SK-N-SH treated with all-trans-retinoic acid at 6 μM for 48 hours (cell line): ENCODE measurements around the gene CEND1.

Experiments used
- ATAC-seq: fragments of 200-7000 bp; cut with Tn5 transposase; 3 replicates; pipeline ENCODE4 v1.9.1; 2020; ENCODE audit warnings: mild to moderate bottlenecking, moderate library complexity
- ARNTL ChIP-seq: fragments of 450-650 bp; formaldehyde crosslinking; IDR thresholded peaks from 2 replicates; pipeline ENCODE4 v1.5.0; 2020; ENCODE audit warnings: low read depth, mild to moderate bottlenecking, moderate library complexity, borderline replicate concordance
- BACH2 ChIP-seq: fragments of 250-450 bp; sonication (Bioruptor Pico); IDR thresholded peaks from 2 replicates; pipeline ENCODE4 v1.9.0; 2021; ENCODE audit warnings: mild to moderate bottlenecking, borderline replicate concordance
- CSDC2 ChIP-seq: fragments of 250-450 bp; sonication (Bioruptor Pico); IDR thresholded peaks from 2 replicates; pipeline ENCODE4 v1.5.0; 2020; ENCODE audit warnings: mild to moderate bottlenecking, moderate library complexity
- GLIS3 ChIP-seq: fragments of 250-450 bp; sonication (Bioruptor Pico); IDR thresholded peaks from 2 replicates; pipeline ENCODE4 v1.5.0; 2020; ENCODE audit warnings: mild to moderate bottlenecking, moderate library complexity
- OSR1 ChIP-seq: fragments of 250-450 bp; sonication (Bioruptor Pico); IDR thresholded peaks from 2 replicates; pipeline ENCODE4 v1.8.0; 2022; ENCODE audit warnings: moderate library complexity, mild to moderate bottlenecking, inconsistent platforms
- PPARA ChIP-seq: fragments of 250-450 bp; sonication (Bioruptor Pico); IDR thresholded peaks from 2 replicates; pipeline ENCODE4 v1.5.0; 2020; ENCODE audit warnings: mild to moderate bottlenecking, borderline replicate concordance
- RARB ChIP-seq: fragments of 250-450 bp; sonication (Bioruptor Pico); IDR thresholded peaks from 2 replicates; pipeline ENCODE4 v1.8.0; 2021; ENCODE audit warnings: mild to moderate bottlenecking, moderate library complexity
- SNAI2 ChIP-seq: fragments of 250-450 bp; sonication (Bioruptor Pico); IDR thresholded peaks from 2 replicates; pipeline ENCODE4 v1.5.0; 2020; ENCODE audit warnings: mild to moderate bottlenecking, moderate library complexity
- TCF4 ChIP-seq: fragments of 250-450 bp; sonication (Bioruptor Pico); IDR thresholded peaks from 2 replicates; pipeline ENCODE4 v1.8.0; 2021; ENCODE audit warnings: mild to moderate bottlenecking, moderate library complexity, borderline replicate concordance
- TOX ChIP-seq: fragments of 250-450 bp; sonication (Bioruptor Pico); IDR thresholded peaks from 2 replicates; pipeline ENCODE4 v1.8.0; 2021; ENCODE audit warnings: mild to moderate bottlenecking, moderate library complexity, borderline replicate concordance
- ZFP30 ChIP-seq: fragments of 450-650 bp; formaldehyde crosslinking; IDR thresholded peaks from 2 replicates; pipeline ENCODE4 v1.5.0; 2022; ENCODE audit warnings: mild to moderate bottlenecking, moderate library complexity
- ZNF565 ChIP-seq: fragments of 450-650 bp; formaldehyde crosslinking; conservative IDR thresholded peaks from 2 replicates; pipeline ENCODE4 v1.5.0; 2020; ENCODE audit warnings: low read depth, mild to moderate bottlenecking, moderate library complexity
- ZNF70 ChIP-seq: fragments of 450-650 bp; formaldehyde crosslinking; IDR thresholded peaks from 2 replicates; pipeline ENCODE4 v1.5.0; 2020; ENCODE audit warnings: mild to moderate bottlenecking, moderate library complexity
- ZNF8 ChIP-seq: fragments of 450-650 bp; formaldehyde crosslinking; IDR thresholded peaks from 2 replicates; pipeline ENCODE4 v1.5.0; 2020; ENCODE audit warnings: mild to moderate bottlenecking, moderate library complexity
- TF ChIP-seq, protein P1 (sequence below): fragments of 250-450 bp; sonication (Bioruptor Pico); IDR thresholded peaks from 2 replicates; pipeline ENCODE4 v1.8.0; 2020; ENCODE audit warnings: mild to moderate bottlenecking, moderate library complexity, borderline replicate concordance
- TF ChIP-seq, protein P2 (sequence below): fragments of 250-450 bp; sonication (Bioruptor Pico); IDR thresholded peaks from 2 replicates; pipeline ENCODE4 v1.8.0; 2021; ENCODE audit warnings: low read depth, mild to moderate bottlenecking, moderate library complexity, borderline replicate concordance
- TF ChIP-seq, protein P3 (sequence below): fragments of 250-450 bp; sonication (Bioruptor Pico); IDR thresholded peaks from 2 replicates; pipeline ENCODE4 v1.5.1; 2021; ENCODE audit warnings: mild to moderate bottlenecking, moderate library complexity
- TF ChIP-seq, protein P4 (sequence below): fragments of 250-450 bp; sonication (Bioruptor Pico); IDR thresholded peaks from 2 replicates; pipeline ENCODE4 v1.5.1; 2020; ENCODE audit warnings: low read depth, mild to moderate bottlenecking, moderate library complexity
- TF ChIP-seq, protein P5 (sequence below): fragments of 250-450 bp; sonication (Bioruptor Pico); IDR thresholded peaks from 2 replicates; pipeline ENCODE4 v1.5.0; 2020; ENCODE audit warnings: mild to moderate bottlenecking, moderate library complexity

CEND1 gene

DNA sequence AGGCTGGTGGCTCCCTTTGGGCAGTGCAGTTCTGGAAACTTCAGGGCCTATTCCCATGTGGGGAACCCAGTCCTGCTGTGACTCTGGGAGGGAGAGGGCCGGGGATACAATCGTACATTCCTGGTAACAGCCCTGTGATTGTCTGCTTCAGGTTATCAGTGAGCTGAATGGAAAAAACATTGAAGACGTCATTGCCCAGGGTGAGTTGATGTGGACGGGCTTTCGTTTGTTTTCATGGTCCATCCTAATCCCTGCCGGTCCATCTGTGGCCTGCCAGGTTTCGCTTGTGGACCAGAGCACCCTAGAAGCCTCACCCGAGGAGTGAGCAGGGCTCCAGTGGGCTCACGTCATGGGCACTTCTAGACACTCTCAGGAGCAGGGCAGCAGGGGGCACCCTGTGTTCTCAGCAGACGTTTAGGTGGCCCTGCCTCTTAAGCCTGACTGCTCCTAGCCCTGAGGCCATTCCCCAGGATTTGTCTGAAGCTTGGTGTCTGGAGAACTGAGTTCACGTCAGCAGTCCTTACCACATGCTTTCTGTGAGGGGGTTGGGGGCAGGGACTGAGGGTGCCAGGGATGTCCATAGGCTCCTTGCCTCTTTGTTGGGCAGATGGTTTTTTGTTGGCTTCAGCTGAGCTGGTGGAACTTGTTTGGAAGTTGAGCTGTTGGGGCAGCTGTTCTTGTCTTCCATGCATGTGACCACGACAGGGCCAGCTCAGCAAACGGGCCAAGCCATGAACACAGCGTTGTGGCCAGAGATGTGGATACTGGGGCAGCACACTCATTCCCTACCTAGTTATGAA, 21.8 kb upstream of the CEND1 start (continued):
- TF ChIP-seq, protein P1, sequence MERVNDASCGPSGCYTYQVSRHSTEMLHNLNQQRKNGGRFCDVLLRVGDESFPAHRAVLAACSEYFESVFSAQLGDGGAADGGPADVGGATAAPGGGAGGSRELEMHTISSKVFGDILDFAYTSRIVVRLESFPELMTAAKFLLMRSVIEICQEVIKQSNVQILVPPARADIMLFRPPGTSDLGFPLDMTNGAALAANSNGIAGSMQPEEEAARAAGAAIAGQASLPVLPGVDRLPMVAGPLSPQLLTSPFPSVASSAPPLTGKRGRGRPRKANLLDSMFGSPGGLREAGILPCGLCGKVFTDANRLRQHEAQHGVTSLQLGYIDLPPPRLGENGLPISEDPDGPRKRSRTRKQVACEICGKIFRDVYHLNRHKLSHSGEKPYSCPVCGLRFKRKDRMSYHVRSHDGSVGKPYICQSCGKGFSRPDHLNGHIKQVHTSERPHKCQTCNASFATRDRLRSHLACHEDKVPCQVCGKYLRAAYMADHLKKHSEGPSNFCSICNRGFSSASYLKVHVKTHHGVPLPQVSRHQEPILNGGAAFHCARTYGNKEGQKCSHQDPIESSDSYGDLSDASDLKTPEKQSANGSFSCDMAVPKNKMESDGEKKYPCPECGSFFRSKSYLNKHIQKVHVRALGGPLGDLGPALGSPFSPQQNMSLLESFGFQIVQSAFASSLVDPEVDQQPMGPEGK (CRISPR knock-in tag): no peak
- TF ChIP-seq OSR1 (CRISPR knock-in tag) (no peak), ZNF8 (no peak)

DNA sequence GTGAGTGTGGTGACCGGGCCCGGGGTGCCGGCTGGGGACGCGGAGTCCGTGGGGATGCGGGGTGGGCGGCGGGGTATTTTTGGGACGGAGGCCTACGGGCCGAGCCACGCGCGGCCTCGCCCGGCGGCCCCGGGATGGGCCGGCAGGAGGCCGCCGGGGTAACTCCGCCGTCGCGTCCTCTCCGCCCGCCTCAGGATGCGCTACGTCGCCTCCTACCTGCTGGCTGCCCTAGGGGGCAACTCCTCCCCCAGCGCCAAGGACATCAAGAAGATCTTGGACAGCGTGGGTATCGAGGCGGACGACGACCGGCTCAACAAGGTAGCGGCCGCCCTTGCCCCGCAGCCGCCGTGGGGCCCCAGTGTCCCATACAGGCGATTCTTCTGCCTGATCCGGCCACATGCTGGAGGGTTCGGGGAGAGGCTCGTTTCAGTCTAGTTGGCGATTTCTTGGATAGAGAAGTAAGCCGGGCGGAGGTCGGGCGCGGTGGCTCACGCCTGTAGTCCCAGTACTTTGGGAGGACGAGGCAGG, 20.2 kb upstream of the CEND1 start:
- ATAC-seq: peak; percentile 1
- TF ChIP-seq CSDC2 (CRISPR knock-in tag) (no peak), TOX (CRISPR knock-in tag) (no peak), RARB (no peak), TCF4 (CRISPR knock-in tag) (no peak), SNAI2 (CRISPR knock-in tag) (no peak), ZNF8 (no peak), ZNF70 (CRISPR knock-in tag) (no peak), ZFP30 (CRISPR knock-in tag) (no peak), BACH2 (CRISPR knock-in tag) (no peak), ARNTL (CRISPR knock-in tag) (no peak), PPARA (CRISPR knock-in tag) (no peak), ZNF565 (CRISPR knock-in tag) (no peak), GLIS3 (CRISPR knock-in tag) (no peak)
- TF ChIP-seq, protein P2, sequence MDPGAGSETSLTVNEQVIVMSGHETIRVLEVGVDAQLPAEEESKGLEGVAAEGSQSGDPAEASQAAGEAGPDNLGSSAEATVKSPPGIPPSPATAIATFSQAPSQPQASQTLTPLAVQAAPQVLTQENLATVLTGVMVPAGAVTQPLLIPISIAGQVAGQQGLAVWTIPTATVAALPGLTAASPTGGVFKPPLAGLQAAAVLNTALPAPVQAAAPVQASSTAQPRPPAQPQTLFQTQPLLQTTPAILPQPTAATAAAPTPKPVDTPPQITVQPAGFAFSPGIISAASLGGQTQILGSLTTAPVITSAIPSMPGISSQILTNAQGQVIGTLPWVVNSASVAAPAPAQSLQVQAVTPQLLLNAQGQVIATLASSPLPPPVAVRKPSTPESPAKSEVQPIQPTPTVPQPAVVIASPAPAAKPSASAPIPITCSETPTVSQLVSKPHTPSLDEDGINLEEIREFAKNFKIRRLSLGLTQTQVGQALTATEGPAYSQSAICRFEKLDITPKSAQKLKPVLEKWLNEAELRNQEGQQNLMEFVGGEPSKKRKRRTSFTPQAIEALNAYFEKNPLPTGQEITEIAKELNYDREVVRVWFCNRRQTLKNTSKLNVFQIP (CRISPR knock-in tag): no peak
- TF ChIP-seq, protein P3, sequence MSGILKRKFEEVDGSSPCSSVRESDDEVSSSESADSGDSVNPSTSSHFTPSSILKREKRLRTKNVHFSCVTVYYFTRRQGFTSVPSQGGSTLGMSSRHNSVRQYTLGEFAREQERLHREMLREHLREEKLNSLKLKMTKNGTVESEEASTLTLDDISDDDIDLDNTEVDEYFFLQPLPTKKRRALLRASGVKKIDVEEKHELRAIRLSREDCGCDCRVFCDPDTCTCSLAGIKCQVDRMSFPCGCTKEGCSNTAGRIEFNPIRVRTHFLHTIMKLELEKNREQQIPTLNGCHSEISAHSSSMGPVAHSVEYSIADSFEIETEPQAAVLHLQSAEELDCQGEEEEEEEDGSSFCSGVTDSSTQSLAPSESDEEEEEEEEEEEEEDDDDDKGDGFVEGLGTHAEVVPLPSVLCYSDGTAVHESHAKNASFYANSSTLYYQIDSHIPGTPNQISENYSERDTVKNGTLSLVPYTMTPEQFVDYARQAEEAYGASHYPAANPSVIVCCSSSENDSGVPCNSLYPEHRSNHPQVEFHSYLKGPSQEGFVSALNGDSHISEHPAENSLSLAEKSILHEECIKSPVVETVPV (CRISPR knock-in tag): no peak
- TF ChIP-seq, protein P4, sequence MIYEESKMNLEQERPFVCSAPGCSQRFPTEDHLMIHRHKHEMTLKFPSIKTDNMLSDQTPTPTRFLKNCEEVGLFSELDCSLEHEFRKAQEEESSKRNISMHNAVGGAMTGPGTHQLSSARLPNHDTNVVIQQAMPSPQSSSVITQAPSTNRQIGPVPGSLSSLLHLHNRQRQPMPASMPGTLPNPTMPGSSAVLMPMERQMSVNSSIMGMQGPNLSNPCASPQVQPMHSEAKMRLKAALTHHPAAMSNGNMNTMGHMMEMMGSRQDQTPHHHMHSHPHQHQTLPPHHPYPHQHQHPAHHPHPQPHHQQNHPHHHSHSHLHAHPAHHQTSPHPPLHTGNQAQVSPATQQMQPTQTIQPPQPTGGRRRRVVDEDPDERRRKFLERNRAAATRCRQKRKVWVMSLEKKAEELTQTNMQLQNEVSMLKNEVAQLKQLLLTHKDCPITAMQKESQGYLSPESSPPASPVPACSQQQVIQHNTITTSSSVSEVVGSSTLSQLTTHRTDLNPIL: no peak
- TF ChIP-seq, protein P1 (CRISPR knock-in tag): no peak
- TF ChIP-seq, protein P5, sequence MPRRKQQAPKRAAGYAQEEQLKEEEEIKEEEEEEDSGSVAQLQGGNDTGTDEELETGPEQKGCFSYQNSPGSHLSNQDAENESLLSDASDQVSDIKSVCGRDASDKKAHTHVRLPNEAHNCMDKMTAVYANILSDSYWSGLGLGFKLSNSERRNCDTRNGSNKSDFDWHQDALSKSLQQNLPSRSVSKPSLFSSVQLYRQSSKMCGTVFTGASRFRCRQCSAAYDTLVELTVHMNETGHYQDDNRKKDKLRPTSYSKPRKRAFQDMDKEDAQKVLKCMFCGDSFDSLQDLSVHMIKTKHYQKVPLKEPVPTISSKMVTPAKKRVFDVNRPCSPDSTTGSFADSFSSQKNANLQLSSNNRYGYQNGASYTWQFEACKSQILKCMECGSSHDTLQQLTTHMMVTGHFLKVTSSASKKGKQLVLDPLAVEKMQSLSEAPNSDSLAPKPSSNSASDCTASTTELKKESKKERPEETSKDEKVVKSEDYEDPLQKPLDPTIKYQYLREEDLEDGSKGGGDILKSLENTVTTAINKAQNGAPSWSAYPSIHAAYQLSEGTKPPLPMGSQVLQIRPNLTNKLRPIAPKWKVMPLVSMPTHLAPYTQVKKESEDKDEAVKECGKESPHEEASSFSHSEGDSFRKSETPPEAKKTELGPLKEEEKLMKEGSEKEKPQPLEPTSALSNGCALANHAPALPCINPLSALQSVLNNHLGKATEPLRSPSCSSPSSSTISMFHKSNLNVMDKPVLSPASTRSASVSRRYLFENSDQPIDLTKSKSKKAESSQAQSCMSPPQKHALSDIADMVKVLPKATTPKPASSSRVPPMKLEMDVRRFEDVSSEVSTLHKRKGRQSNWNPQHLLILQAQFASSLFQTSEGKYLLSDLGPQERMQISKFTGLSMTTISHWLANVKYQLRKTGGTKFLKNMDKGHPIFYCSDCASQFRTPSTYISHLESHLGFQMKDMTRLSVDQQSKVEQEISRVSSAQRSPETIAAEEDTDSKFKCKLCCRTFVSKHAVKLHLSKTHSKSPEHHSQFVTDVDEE: no peak
